HepG2 (cell line): Measurements from ENCODE around the gene FASTKD3.

Experiments
- AGO1 ChIP-seq: fragments of 200-400 bp; formaldehyde crosslinking; IDR thresholded peaks from 2 replicates; pipeline ENCODE4 v1.6.1; 2017; ENCODE audit warnings: mild to moderate bottlenecking, low read depth, low read length, moderate library complexity; ENCODE audit not compliant: poor library complexity, severe bottlenecking
- EZH2 ChIP-seq: conservative IDR thresholded peaks from 2 replicates; pipeline ENCODE4 v1.6.1; 2012; ENCODE audit warnings: mild to moderate bottlenecking, low read depth, low read length, moderate library complexity
- GATAD2A ChIP-seq: IDR thresholded peaks from 2 replicates; pipeline ENCODE4 v1.6.1; 2016
- HOXA9 ChIP-seq: sonication (generic); formaldehyde crosslinking; IDR thresholded peaks from 2 replicates; pipeline ENCODE4 v1.8.1; 2022; ENCODE audit warnings: missing genetic modification reagents, mild to moderate bottlenecking, moderate library complexity, borderline replicate concordance
- MYC ChIP-seq: sonication (generic); formaldehyde crosslinking; IDR thresholded peaks from 2 replicates; pipeline ENCODE4 v1.9.0; 2021; ENCODE audit warnings: missing genetic modification reagents, borderline replicate concordance
- NFE2L2 ChIP-seq: fragments of 150-350 bp; IDR thresholded peaks from 2 replicates; pipeline ENCODE4 v1.6.1; 2014; ENCODE audit warnings: low read length
- SRF ChIP-seq: IDR thresholded peaks from 2 replicates; pipeline ENCODE4 v1.6.1; 2011; ENCODE audit warnings: mild to moderate bottlenecking, low read depth, low read length, moderate library complexity
- TARDBP ChIP-seq: sonication (generic); formaldehyde crosslinking; IDR thresholded peaks from 2 replicates; pipeline ENCODE4 v1.8.0; 2022; ENCODE audit warnings: mild to moderate bottlenecking, missing genetic modification reagents
- ZKSCAN1 ChIP-seq: fragments of 150-350 bp; IDR thresholded peaks from 2 replicates; pipeline ENCODE4 v1.6.1; 2014; ENCODE audit warnings: low read length
- TF ChIP-seq, protein P1 (sequence below): IDR thresholded peaks from 2 replicates; pipeline ENCODE4 v1.6.1; 2012; ENCODE audit warnings: inconsistent platforms
- TF ChIP-seq, protein P2 (sequence below): sonication (generic); formaldehyde crosslinking; IDR thresholded peaks from 2 replicates; pipeline ENCODE4 v1.5.0; 2020; ENCODE audit warnings: mild to moderate bottlenecking, missing genetic modification reagents, moderate library complexity
- TF ChIP-seq, protein P3 (sequence below): sonication (generic); formaldehyde crosslinking; IDR thresholded peaks from 2 replicates; pipeline ENCODE4 v1.5.1; 2020; ENCODE audit warnings: missing genetic modification reagents, mild to moderate bottlenecking, borderline replicate concordance

GRCh38 chr5:7852542-7852941 is 16.3 kb downstream of the FASTKD3 start:
- TF ChIP-seq, protein P1, sequence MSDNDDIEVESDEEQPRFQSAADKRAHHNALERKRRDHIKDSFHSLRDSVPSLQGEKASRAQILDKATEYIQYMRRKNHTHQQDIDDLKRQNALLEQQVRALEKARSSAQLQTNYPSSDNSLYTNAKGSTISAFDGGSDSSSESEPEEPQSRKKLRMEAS: no peak
- TF ChIP-seq, protein P2, sequence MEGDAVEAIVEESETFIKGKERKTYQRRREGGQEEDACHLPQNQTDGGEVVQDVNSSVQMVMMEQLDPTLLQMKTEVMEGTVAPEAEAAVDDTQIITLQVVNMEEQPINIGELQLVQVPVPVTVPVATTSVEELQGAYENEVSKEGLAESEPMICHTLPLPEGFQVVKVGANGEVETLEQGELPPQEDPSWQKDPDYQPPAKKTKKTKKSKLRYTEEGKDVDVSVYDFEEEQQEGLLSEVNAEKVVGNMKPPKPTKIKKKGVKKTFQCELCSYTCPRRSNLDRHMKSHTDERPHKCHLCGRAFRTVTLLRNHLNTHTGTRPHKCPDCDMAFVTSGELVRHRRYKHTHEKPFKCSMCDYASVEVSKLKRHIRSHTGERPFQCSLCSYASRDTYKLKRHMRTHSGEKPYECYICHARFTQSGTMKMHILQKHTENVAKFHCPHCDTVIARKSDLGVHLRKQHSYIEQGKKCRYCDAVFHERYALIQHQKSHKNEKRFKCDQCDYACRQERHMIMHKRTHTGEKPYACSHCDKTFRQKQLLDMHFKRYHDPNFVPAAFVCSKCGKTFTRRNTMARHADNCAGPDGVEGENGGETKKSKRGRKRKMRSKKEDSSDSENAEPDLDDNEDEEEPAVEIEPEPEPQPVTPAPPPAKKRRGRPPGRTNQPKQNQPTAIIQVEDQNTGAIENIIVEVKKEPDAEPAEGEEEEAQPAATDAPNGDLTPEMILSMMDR (CRISPR knock-in tag): no peak
- TF ChIP-seq, protein P3, sequence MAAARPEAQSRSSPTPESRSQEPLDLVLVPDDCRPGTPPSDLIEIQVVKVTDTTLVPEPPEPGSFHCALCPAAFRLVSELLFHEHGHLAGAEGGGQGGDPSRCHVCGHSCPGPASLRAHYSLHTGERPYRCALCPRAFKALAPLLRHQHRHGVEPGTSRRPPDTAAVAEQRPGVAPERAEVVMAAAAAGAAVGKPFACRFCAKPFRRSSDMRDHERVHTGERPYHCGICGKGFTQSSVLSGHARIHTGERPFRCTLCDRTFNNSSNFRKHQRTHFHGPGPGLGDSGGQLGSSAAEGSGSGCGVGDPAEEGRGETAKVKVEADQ (CRISPR knock-in tag): no peak
- TF ChIP-seq MYC (no peak), GATAD2A (CRISPR knock-in tag) (no peak), ZKSCAN1 (no peak), SRF (no peak), TARDBP (no peak), NFE2L2 (no peak), AGO1 (no peak), EZH2 (no peak), HOXA9 (CRISPR knock-in tag) (no peak)
